GM18502 (cell line): ENCODE results near the gene ZDHHC13.

ENCODE experiments used
- ATAC-seq: cut with Tn5 transposase; IDR thresholded peaks from one replicate; pipeline ENCODE4 v1.9.1; 2021; ENCODE audit warnings: mild to moderate bottlenecking; ENCODE audit not compliant: unreplicated experiment, poor library complexity

The ZDHHC13 gene, protein sequence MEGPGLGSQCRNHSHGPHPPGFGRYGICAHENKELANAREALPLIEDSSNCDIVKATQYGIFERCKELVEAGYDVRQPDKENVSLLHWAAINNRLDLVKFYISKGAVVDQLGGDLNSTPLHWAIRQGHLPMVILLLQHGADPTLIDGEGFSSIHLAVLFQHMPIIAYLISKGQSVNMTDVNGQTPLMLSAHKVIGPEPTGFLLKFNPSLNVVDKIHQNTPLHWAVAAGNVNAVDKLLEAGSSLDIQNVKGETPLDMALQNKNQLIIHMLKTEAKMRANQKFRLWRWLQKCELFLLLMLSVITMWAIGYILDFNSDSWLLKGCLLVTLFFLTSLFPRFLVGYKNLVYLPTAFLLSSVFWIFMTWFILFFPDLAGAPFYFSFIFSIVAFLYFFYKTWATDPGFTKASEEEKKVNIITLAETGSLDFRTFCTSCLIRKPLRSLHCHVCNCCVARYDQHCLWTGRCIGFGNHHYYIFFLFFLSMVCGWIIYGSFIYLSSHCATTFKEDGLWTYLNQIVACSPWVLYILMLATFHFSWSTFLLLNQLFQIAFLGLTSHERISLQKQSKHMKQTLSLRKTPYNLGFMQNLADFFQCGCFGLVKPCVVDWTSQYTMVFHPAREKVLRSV

DNA sequence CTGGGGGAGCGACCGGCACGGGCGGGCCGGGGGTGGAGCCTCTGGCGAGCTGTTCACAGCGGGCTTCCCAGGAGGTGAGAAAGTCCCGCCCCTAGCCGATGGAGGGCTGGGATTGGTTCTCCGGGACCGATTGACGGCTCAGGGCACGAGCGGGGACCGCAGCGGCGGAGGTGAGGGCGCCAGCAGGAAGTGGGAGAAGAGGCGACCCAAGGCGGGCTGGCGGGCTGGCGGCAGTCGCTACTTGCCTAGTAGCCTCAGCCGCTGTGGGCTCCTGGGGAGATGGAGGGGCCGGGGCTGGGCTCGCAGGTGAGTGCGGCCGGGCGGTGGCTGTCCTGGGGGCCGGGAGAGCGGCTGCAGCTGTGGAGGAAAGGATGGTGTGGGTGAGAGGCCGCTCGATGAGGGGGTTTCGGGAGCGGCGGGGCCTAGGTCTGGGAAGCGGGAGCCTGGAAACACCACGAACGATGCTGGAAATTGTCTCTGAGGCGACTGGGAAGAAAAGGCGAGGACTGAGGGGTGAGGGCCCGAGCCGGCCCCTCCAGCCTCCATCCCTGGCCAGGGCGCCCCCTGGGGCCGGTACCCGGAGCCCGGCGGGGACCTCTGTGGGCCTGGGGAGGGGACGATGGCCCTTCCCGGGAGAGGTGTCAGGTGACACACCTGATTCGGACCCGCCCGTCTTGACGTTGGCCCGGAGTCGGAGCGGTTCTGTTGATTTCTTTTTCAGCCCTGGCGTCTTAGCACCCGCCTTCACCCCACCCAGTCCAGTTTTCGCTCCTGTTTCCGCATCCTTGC is at the start of gene ZDHHC13:
TSS of gene ZDHHC13 (plus strand) at position 198 of the 789 bp plus-strand sequence. CDS start at position 280, 82 bp downstream.
- peak; percentile 99 for ATAC-seq

DNA sequence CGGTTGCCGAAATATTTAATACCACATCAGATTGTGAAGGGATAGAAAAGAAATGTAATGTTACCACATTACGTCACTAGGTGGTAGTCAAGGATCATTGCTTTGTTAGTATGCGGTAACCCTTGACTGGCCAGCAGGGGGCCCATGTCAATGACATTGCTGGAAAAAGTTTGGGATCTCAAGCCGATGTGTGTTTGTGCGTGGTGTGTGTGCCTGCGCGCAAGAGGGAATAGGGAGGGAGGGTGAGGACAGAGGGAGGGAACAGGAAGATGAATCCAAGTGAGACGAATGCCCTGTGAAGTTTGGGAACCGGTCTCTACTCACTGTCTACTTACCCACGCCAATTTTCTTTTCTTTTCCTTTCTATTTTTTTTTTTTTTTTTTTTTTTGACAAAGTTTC is 45.7 kb upstream of the ZDHHC13 start:
- peak; percentile 99 for ATAC-seq

DNA sequence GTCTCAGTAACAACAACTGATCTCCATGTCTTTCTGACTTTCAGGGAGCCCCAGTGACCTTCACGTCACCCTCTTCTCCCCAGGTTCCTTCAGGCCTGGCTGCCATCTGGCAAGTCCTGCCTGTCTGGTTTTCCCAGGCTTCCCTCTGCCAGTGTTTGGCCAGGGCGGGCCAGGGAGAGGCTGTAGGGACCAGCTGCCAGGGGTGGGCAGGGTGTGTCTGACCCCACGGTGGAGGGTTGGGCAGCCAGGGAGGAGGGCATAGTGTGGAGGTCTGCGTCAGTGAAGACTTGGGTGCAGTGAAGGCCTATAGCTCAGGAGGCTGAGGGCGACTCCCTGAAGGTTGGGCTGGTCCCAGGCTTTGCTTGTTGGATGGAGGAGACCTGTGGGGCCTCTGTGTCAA is 44.5 kb upstream of the ZDHHC13 start:
- ATAC-seq = no peak

DNA sequence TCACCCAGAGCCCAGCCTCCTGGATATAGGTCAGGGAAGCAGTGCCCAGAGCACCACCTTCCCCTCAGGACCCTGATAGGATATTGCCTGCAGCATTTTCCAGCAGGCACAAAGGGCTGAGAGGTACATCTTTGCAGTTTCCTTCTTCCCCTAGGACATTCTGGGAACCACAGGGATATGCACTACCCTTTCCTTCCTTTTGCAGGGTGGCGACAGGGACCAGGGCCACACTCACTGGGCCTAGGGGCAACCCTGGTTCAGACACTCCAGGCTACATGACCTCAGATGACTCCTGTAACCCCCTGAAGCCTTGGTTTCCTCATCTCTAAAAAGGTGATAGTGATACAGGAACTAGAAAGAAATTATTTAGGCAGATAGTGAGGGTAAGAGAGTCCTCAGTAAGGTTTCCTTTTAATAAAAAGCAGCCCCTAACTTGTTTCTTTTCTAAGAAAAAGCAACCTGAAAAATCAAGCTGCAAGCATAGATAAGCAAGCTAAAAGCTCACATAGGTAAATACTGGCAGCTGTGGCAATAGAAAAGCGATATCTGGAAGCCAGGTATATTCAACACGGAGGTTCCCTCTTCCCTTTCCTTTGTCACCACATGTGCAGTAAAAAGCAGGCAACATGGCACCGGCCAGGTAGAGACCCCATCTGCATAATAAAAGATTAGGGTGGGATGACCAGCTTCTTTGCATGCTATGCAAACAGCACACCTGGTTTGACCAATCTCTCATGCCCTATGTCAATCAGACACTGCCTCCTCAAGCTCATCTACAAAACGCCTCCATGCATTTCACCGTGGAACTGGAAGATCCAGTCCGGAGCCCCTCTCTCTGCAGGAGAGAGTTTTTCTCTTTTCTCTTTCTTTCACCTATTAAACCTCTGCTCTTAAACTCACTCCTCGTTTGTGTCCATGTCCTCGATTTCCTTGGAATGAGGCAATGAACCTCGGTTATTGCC is 43.2 kb upstream of the ZDHHC13 start:
- no peak for ATAC-seq

DNA sequence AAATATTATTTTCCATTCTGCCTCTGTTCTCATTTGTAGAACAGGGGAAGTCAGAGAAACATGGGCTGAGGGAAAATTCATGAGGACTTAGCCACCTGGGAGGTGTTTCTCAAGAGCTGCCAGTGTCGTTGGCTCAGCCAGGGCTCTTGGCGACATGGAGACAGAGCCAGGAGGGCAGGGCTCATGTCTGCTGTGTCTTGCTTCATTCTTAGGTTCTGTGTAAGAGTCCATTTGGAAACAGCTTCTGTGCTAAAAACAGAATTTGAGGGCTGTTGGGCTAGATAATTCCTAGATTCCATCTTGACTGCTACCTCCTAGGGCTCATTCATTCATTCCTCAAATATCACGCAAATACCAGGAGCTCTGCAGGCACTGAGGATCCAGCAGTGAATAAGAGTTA is 41.3 kb upstream of the ZDHHC13 start:
- no peak for ATAC-seq

DNA sequence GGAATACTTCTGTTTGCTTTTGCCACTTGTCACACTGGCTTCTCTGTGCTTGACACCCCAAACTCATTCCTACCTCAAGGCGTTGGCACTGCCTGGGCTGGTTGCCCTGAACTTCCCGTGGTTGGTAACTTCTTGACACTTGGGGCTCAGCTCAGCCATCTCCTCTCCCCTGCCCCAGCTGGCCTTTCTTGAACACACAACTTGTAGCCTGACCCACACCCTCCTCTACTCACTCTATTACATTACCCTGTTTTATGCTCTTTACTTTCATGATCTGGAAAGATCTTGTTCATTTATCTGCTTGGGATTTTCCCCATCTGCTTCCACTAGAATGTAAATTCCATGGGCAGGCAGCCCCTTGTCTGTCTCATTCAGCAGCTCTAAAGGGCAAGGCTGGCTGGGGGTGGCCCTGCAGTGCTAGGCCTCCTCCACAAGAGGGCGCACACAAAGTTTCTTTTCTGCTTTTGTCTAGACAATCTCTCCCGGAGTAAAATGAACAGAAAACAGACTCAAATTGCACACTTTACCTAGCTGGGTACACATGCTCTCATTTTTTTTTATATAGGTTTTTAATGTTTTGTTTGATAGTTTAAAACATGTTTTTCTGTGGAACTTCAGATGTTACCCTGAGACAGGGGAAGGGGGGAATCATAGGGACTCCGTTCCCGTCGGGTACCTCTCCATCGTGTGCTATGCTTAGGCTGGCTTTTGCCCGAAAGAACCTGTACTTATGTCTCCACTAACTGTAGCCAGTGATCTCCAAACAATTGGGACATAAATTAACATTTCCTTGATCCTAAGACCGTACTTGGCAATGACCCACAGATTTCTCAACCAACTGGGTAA is 40.0 kb upstream of the ZDHHC13 start:
- peak; percentile 76 for ATAC-seq

DNA sequence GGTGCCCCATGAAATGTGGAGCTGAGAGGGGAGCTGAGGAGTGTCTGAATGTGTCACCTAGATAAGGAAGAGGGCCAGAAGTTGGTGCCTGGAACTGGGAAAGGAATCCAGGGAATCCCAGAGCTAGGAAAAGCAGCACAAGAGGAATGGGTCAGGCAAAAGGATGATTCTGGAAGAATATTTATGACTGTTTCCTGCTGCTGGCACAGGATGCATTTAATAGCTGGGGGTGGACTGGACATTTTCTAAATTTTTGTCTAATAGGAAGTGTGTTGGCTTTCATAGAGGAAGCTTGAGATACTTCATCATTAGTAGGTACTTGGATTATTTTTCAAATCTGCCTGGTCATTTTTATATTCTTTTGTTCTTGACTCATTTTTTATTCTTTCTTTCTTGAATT is 39.0 kb upstream of the ZDHHC13 start:
- ATAC-seq = no peak

DNA sequence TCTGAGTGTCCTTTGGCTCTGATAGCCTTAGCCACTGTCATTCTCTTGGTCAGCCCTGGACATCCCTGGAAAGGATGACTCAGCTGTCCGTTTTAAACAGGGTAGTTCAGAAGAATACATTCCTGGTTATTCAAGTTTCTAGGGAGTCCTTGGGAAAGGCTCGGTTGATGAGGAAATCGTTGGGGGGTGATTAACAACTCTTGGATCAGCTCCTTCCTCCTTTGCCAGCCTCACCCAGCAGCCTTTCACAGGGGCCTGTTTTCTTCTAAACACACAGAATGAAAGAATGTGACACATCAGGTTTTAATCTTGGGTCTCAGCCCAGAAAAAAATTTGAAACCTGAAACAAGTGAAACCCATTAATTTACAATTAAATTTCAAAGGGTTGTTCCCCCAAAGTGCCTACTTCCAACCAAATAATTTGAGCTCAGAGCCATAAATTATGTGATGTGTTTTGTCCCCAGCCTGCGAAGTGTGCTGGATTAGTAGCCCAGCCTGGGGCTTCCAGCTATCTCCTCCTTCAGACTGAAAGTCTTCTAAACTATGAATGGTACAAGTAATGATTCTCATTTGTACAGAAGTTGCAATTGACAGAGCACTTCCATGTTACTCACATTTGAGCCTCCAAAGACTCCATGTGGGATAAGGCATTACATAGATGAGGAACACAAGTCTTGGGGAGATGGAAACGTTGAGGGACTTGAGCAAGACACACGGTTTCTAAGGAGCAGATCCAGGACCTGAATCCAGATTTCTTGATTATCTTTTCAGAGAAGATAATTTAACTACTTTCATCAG is 37.1 kb upstream of the ZDHHC13 start:
- no peak for ATAC-seq

DNA sequence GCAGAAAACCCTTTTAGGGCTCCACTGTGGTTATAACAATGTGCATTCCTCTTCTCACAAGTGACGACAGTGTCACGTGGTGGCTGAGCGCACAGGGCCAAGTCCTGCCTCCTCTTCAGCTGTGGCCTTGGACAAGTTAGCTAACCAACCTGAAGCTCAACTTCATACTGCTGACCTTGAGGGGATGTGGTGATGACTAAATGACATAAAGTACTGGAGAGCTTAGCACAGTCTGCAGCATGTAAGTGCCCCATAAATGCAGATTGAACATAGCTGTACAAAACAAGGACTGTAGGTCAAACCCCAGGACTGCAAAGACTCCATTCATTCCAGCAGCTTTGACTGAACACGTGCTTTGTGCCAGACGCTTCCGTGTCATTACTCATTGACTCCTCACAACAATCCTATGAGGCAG is 36.4 kb upstream of the ZDHHC13 start:
- no peak for ATAC-seq

DNA sequence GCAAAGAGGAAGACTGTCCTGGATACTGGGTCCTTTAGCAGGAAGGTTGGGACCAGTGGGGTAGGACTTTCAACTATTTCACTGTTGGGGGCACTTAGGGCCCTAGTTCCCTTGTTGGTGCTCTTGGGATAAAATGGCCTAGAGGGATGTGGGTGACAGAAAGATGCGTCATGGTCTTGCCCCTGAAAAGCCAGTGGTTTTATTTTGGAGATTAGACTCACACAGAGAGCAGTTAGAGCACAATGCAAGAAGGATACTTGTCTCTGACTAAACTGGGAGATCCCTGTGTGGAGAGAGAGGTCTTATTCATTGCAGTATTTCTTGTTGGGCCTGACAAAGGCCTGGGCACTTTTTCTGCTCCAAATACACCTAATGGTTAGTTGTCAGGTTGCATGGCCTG is 33.8 kb upstream of the ZDHHC13 start:
- ATAC-seq = no peak

DNA sequence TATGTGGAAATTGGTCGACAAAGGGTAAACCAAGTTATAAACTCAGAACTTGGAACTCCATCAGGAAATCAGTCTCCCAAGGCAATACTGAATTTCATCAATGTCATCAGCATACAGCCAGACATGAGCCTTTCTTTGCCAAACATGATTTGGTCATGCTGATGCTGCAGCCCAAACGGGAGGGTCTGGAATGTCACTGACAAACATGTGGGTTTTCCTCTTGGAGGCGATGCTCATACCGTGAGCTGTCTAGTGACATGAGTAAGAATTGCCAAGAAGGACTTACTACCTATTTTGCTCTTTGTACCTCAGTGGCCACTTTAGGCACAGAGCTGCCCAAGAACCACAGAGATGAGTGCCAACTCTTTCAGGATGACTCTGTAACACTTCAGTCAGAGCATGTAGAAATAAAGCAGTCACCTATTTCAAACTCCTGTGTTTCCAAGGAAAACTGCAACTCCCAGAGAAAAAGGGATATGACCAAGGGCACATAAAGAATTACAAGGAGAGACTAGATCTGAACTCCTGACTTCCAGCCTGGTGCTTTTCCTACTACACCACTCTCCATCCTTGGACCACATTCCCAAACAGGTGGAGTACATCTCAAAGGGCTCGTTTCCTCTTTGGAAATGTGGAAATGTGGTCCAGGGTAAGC is 32.2 kb upstream of the ZDHHC13 start:
- ATAC-seq = no peak

DNA sequence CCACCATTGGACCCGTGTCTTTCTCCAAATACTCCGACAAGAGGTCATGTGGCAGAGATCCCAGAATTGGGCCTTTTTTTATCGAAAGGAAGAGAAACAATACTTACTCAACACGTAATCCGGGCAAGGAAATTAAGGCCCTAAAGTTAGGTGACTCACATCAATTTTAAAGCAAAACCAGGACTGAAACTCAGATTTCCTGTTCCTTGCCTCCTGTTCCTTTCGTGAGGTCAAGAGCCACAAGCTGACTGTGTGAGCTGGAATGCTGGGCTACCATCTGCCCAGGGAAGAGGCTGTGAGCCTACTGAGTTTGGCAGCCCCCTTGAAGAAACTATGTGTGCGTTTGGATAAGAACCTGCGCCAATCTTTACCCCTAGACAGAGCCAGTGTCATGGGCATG is 29.3 kb upstream of the ZDHHC13 start:
- ATAC-seq = no peak

DNA sequence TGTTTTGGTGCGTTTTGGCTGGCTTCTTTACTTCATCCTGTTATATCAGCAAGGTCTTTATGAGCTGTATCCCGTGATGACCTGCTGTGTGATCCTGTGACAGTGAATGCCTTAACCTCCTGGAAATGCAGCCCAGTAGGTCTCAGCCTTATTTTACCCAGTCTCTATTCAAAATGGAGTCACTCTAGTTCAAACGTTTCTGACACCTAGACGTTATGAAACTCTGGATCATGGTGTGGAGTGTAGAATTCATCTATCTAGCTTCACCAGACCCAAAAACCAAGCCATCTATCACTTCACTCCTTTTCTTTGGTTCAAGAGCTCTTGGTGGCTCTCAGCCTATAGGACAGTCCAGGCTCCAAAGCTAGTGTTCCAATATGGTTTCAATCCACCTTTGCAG is 28.2 kb upstream of the ZDHHC13 start:
- no peak for ATAC-seq

DNA sequence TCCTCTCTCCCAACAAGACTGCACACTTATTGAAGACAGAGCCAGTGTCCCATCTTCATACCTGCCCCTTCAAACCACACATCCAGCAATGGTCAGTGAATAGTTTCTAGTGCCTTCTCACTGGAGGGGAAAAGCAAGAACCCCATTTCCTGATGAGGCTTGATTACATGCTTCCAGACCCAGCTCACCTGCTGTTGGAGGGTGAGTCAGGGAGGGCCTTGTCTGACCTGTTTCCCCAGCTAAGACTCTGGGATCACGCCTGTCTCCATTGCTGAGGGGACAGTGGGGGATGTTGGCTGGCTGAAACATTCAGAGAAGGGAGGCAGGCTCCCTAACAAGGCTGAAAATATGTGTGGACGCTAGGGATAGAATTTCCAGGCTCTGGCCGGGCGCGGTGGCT is 27.5 kb upstream of the ZDHHC13 start:
- ATAC-seq = no peak

DNA sequence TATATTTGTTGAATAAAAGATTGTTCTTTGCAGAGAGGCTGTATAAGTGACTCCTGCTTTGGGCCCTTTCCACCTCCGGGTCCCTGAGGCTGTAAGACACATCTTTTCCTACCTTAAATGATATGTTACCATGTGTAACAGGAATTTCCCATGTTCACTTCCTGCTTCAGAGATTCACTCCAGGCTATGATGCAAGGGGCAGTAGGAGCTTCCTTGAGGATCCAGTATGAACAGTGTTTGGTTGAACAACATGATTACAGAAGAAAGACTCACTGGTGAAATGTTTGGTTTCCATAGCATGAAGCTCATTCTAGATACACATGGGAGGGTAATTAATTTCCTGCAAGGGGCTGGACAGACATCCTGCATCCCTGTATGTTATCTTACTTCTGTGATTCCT is 25.6 kb upstream of the ZDHHC13 start:
- no peak for ATAC-seq

DNA sequence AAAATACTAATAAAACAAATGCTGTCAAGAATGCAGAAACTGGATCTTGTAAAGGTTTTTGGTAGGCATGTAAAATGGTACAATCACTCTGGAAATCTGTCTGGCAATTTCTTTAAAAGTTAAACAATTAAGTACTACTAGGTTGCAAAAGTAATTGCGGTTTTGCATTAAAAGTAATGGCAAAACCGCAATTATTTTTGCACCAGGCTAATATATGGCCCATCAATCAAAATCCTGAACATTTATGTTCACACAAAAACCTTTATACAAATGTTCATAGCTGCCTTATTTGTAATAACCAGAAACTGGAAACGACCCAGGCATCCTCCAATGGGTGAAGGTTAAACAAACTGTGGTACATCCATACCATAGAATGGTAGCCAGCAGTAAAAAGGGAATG is 24.6 kb upstream of the ZDHHC13 start:
- ATAC-seq = no peak

DNA sequence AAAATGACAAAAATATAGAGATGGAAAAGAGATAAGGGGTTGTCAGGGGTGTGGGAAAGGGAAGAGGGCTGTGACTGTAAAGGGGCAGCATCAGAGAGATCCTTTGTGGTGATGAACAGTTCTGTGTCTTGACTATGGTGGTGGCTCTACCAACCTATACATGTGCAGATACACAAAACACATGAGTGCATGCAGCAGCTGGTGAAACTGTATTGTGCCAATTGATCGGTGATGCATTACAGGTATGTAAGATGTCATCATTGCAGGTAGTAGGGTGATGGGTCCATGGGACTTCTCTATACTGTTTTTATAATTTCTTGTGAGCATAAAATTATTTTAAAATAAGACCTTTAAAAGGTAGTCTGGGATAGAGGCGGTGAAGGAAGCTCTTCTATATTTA is 24.1 kb upstream of the ZDHHC13 start:
- ATAC-seq = no peak

DNA sequence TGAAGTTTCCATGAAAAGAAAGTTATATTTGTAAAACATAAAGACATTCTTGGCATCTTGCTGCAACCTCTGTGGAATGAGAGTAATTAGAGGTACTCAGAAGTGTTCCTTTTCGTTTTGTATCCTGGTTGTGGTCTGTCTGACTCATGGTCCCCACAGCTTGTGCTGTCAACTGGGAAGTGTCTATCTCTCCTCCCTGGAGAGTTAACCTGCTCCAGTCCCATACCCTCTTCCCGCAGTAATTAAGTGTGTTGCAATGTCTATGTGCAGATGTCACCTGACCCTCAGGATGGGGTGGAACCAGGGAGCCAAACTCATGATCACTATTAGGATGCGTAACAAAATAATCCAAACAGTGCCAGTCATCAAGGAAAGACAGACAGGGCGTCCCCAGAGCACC is 23.0 kb upstream of the ZDHHC13 start:
- no peak for ATAC-seq
